ENCODE results near the gene FOXD4L3.
"Not testable (repeated sequence)": the region's sequence is repeated elsewhere in the genome, so short reads cannot be mapped to it uniquely, and the experiment has no call there.

DNA sequence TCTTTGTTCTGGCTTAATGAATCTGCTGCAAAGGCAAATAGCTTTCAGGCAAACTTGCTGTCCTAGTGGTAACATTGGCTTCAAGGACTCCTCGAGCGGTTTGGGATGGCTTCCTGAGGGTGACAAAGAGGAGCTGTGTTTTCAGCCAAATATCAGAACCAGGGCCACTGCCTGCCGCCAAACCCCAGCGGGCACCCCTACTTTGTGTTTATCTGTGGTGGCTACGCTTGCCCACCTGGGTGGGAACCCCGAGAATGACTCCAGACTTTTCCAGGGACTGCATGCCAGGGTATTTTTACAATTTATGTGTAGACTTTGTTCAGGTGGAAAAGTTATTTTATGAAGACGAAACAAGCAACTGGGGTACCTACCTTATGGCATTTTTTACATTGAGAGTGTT, 35.3 kb downstream of the FOXD4L3 start:
- TF ChIP-seq, protein P1, sequence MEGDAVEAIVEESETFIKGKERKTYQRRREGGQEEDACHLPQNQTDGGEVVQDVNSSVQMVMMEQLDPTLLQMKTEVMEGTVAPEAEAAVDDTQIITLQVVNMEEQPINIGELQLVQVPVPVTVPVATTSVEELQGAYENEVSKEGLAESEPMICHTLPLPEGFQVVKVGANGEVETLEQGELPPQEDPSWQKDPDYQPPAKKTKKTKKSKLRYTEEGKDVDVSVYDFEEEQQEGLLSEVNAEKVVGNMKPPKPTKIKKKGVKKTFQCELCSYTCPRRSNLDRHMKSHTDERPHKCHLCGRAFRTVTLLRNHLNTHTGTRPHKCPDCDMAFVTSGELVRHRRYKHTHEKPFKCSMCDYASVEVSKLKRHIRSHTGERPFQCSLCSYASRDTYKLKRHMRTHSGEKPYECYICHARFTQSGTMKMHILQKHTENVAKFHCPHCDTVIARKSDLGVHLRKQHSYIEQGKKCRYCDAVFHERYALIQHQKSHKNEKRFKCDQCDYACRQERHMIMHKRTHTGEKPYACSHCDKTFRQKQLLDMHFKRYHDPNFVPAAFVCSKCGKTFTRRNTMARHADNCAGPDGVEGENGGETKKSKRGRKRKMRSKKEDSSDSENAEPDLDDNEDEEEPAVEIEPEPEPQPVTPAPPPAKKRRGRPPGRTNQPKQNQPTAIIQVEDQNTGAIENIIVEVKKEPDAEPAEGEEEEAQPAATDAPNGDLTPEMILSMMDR (IDR thresholded peaks at IDR 0.05; ENCODE audit: insufficient read depth, low read depth, low read length): not testable (repeated sequence)
- not testable (repeated sequence) for TF ChIP-seq EZH2 (IDR thresholded peaks at IDR 0.05; ENCODE audit: insufficient read depth, low read length)

All from astrocyte (in vitro differentiated cells and primary cell).